H9 (cell line): Measurements from ENCODE around the gene TMEM163. TPM values are rescaled to one million over a fixed set of nuclear protein-coding genes. Genes with fewer than 3 reads are reported as not detected.

Experiments
- DNase-seq: peaks from one replicate; pipeline ENCODE4 v3.0.0-alpha.2; 2017
- H2AFZ ChIP-seq: one replicate; pipeline ENCODE4 v1.6.1; 2013; ENCODE audit warnings: mild to moderate bottlenecking, low read length, control low read depth, moderate library complexity
- H2AK5ac ChIP-seq: 2 replicates; pipeline ENCODE4 v1.6.1; 2013; ENCODE audit warnings: low read length, control low read depth, mixed read lengths; ENCODE audit not compliant: insufficient read length
- H2BK120ac ChIP-seq: one replicate; pipeline ENCODE4 v1.6.1; 2013; ENCODE audit warnings: low read depth, mild to moderate bottlenecking, low read length, control low read depth, inconsistent platforms; ENCODE audit not compliant: poor library complexity, severe bottlenecking
- H2BK12ac ChIP-seq: 2 replicates; pipeline ENCODE4 v1.6.1; 2013; ENCODE audit warnings: low read length, control low read depth, mixed read lengths, low read depth; ENCODE audit not compliant: insufficient read length
- H2BK15ac ChIP-seq: 2 replicates; pipeline ENCODE4 v1.6.1; 2013; ENCODE audit warnings: low read depth, low read length, control low read depth
- H2BK20ac ChIP-seq: one replicate; pipeline ENCODE4 v1.6.1; 2013; ENCODE audit warnings: low read depth, mild to moderate bottlenecking, low read length, control low read depth, inconsistent platforms; ENCODE audit not compliant: poor library complexity, severe bottlenecking
- H2BK5ac ChIP-seq: 2 replicates; pipeline ENCODE4 v1.6.1; 2013; ENCODE audit warnings: low read length, control low read depth, mixed read lengths; ENCODE audit not compliant: insufficient read length
- H3K14ac ChIP-seq: 2 replicates; pipeline ENCODE4 v1.6.1; 2013; ENCODE audit warnings: low read length, control low read depth; ENCODE audit not compliant: insufficient read depth
- H3K18ac ChIP-seq: 2 replicates; pipeline ENCODE4 v1.6.1; 2013; ENCODE audit warnings: low read depth, mild to moderate bottlenecking, mixed read lengths, low read length, control low read depth; ENCODE audit not compliant: insufficient read length
- H3K23ac ChIP-seq: 2 replicates; pipeline ENCODE4 v1.6.1; 2013; ENCODE audit warnings: low read length, control low read depth, mixed read lengths, low read depth; ENCODE audit not compliant: insufficient read length
- H3K23me2 ChIP-seq: 2 replicates; pipeline ENCODE4 v1.6.1; 2013; ENCODE audit warnings: low read depth, mild to moderate bottlenecking, mixed read lengths, low read length, control low read depth; ENCODE audit not compliant: insufficient read length, poor library complexity, severe bottlenecking
- H3K27ac ChIP-seq: 2 replicates; pipeline ENCODE4 v1.5.1; 2013; ENCODE audit warnings: low read length, control low read depth, mixed read lengths, low read depth; ENCODE audit not compliant: insufficient read length
- H3K27me3 ChIP-seq: 2 replicates; pipeline ENCODE4 v1.6.1; 2013; ENCODE audit warnings: low read length, control low read depth, inconsistent platforms; ENCODE audit not compliant: insufficient read depth
- H3K4ac ChIP-seq: 2 replicates; pipeline ENCODE4 v1.6.1; 2013; ENCODE audit warnings: low read depth, mild to moderate bottlenecking, control low read depth, inconsistent platforms, low read length, moderate library complexity
- H3K4me1 ChIP-seq: 2 replicates; pipeline ENCODE4 v1.6.1; 2013; ENCODE audit warnings: low read length, control low read depth, inconsistent platforms; ENCODE audit not compliant: insufficient read depth
- H3K4me2 ChIP-seq: 2 replicates; pipeline ENCODE4 v1.6.1; 2013; ENCODE audit warnings: low read length, control low read depth, mixed read lengths; ENCODE audit not compliant: insufficient read length, insufficient read depth
- H3K56ac ChIP-seq: 2 replicates; pipeline ENCODE4 v1.6.1; 2013; ENCODE audit warnings: low read depth, mild to moderate bottlenecking, mixed read lengths, low read length, control low read depth; ENCODE audit not compliant: insufficient read length
- H3K79me1 ChIP-seq: 2 replicates; pipeline ENCODE4 v1.6.1; 2013; ENCODE audit warnings: low read depth, mild to moderate bottlenecking, moderate library complexity, low read length, control low read depth, inconsistent platforms; ENCODE audit not compliant: insufficient read depth, poor library complexity, severe bottlenecking
- H3K79me2 ChIP-seq: 2 replicates; pipeline ENCODE4 v1.6.1; 2013; ENCODE audit warnings: low read length, control low read depth, inconsistent platforms; ENCODE audit not compliant: insufficient read depth
- H3K9ac ChIP-seq: 2 replicates; pipeline ENCODE4 v1.6.1; 2013; ENCODE audit warnings: low read length, control low read depth, mixed read lengths; ENCODE audit not compliant: insufficient read length; ENCODE audit errors: extremely low read depth
- H3K9me3 ChIP-seq: one replicate; pipeline ENCODE4 v1.6.1; 2013; ENCODE audit warnings: low read depth, low read length, inconsistent platforms; ENCODE audit not compliant: control insufficient read depth
- H3T11ph ChIP-seq: one replicate; pipeline ENCODE4 v1.6.1; 2013; ENCODE audit warnings: mild to moderate bottlenecking, low read length, control low read depth, inconsistent platforms
- H4K20me1 ChIP-seq: one replicate; pipeline ENCODE4 v1.6.1; 2013; ENCODE audit not compliant: control insufficient read depth, insufficient read length, insufficient read depth
- H4K5ac ChIP-seq: 2 replicates; pipeline ENCODE4 v1.6.1; 2013; ENCODE audit warnings: low read depth, mild to moderate bottlenecking, mixed read lengths, low read length, control low read depth; ENCODE audit not compliant: insufficient read length
- H4K8ac ChIP-seq: replicated peaks from 2 replicates; pipeline ENCODE4 v1.6.1; 2013; ENCODE audit warnings: low read length, control low read depth, mixed read lengths, low read depth; ENCODE audit not compliant: insufficient read length
- H4K91ac ChIP-seq: 2 replicates; pipeline ENCODE4 v1.6.1; 2013; ENCODE audit warnings: low read depth, mild to moderate bottlenecking, moderate library complexity, mixed read lengths, low read length, control low read depth; ENCODE audit not compliant: insufficient read length
- H3K27ac Mint-ChIP-seq, 3 experiments: 2 replicates in 2 of 3; 3 replicates in 1 of 3; pipeline ENCODE4 v1.8.0; 2020 to 2021; ENCODE audit warnings: mixed read lengths in 3 of 3, mild to moderate bottlenecking in 1 of 3, moderate library complexity in 1 of 3
- H3K27me3 Mint-ChIP-seq: 2 replicates; pipeline ENCODE4 v1.8.0; 2021; ENCODE audit warnings: low read depth, mild to moderate bottlenecking, moderate library complexity, mixed read lengths
- H3K36me3 Mint-ChIP-seq, 3 experiments: 2 replicates in 2 of 3; 3 replicates in 1 of 3; pipeline ENCODE4 v1.8.0; 2020 to 2021; ENCODE audit warnings: low read depth in 3 of 3, mixed read lengths in 3 of 3; ENCODE audit not compliant: insufficient read depth in 1 of 3
- H3K4me1 Mint-ChIP-seq, 2 experiments: 2 replicates each; pipeline ENCODE4 v1.8.0; 2020; ENCODE audit warnings: mixed read lengths in 2 of 2
- H3K4me3 Mint-ChIP-seq, 2 experiments: 2 replicates in 1 of 2; 3 replicates in 1 of 2; pipeline ENCODE4 v1.8.0; 2020 to 2021; ENCODE audit warnings: mild to moderate bottlenecking in 2 of 2, mixed read lengths in 2 of 2, moderate library complexity in 1 of 2
- H3K9me3 Mint-ChIP-seq, 2 experiments: 2 replicates in 1 of 2; 3 replicates in 1 of 2; pipeline ENCODE4 v1.8.0; 2020; ENCODE audit warnings: mild to moderate bottlenecking in 2 of 2, mixed read lengths in 2 of 2, moderate library complexity in 1 of 2
- CTCF ChIP-seq: fragments of 200-600 bp; sonication (generic); conservative IDR thresholded peaks from 3 replicates; pipeline ENCODE4 v1.8.0; 2021; ENCODE audit warnings: antibody characterized with exemption, mild to moderate bottlenecking
- WGBS: extraction: QIAGEN DNeasy Blood & Tissue Kit; methylation state at CpG from one replicate; pipeline ENCODE4 v1.1.7; 2013; ENCODE audit warnings: missing lambda C conversion rate, low lambda C conversion rate, mixed read lengths; ENCODE audit not compliant: insufficient read length; ENCODE audit errors: extremely low coverage; 5-methylcytosine and 5-hydroxymethylcytosine counted together
- total RNA-seq: library from RNA; stranded (reverse); gene quantifications from 2 replicates; pipeline ENCODE4 v1.2.1, GENCODE V29; 2021

TMEM163 gene
- total RNA-seq, 1 experiment from 2014 or later, result 0.39 TPM

GRCh38 chr2:134421556-134422328 is 297.1 kb downstream of the TMEM163 start:
- Histone ChIP-seq H2BK20ac (no peak overlapping the region), H3T11ph (no peak overlapping the region), H4K8ac (no peak overlapping the region), H3K23ac (no peak overlapping the region), H3K23me2 (no peaks in the 10 kb centered on the region), H2AFZ (no peak overlapping the region), H3K79me1 (no peaks in the 10 kb centered on the region), H3K27me3 (no peaks in the 10 kb centered on the region), H2BK15ac (no peak overlapping the region), H3K4ac (no peak overlapping the region), H3K9me3 (no peaks in the 10 kb centered on the region), H3K9ac (no peak overlapping the region), H2BK120ac (no peak overlapping the region), H2BK12ac (no peak overlapping the region), H4K91ac (no peak overlapping the region), H2AK5ac (no peak overlapping the region), H4K20me1 (no peaks in the 10 kb centered on the region), H3K27ac (no peak overlapping the region), H3K4me1 (no peaks in the 10 kb centered on the region), H2BK5ac (no peak overlapping the region), H3K18ac (no peak overlapping the region), H3K4me2 (no peak overlapping the region), H3K14ac (no peak overlapping the region), H3K79me2 (no peaks in the 10 kb centered on the region), H4K5ac (no peak overlapping the region), H3K56ac (no peak overlapping the region)
- TF ChIP-seq CTCF, result no peak
- H3K4me1 Mint-ChIP-seq, result peaks cover 6 to 8% of the 10 kb centered on the region in 2 experiments
- no peaks in the 10 kb centered on the region for H3K9me3 Mint-ChIP-seq
- H3K4me3 Mint-ChIP-seq, result no peak overlapping the region
- H3K27ac Mint-ChIP-seq, result no peak overlapping the region
- WGBS, result no CpG with 5 or more reads among the region's 7 CpGs
- peaks cover 0 to 10% (median 4%) of the 10 kb centered on the region in 3 experiments; a peak in 4 of 7 replicates for H3K36me3 Mint-ChIP-seq
- H3K27me3 Mint-ChIP-seq, result peaks cover 3% of the 10 kb centered on the region
- DNase-seq, result no peak
